GM19035 (cell line): ENCODE measurements around the gene ZSCAN21.

ENCODE experiments used
- ATAC-seq: cut with Tn5 transposase; IDR thresholded peaks from one replicate; pipeline ENCODE4 v1.9.1; 2021; ENCODE audit not compliant: unreplicated experiment

Gene ZSCAN21

GRCh38 chr7:100075418-100075817 lies 25.8 kb downstream of the ZSCAN21 start:
- ATAC-seq = no peak

DNA sequence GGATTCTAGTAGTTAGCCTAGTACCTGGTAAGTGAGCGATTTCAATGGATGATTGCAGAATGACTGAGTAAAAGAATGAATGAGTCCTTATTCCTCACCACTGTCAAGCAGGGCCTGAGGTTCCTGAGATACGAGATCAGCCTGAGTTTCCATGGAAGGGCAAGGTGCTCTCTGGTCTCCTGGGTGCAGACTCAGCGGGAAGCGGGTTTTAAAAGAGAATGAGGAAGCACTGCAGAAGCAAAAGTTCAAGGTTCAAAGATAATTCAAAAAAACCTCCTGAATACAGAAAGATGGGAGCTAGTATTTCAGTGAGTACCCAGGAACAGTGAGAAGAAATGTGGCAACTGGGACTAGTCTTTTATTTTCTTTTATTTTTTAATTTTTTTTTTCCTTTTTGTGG lies 27.6 kb downstream of the ZSCAN21 start:
- no peak for ATAC-seq

- ATAC-seq = no peak
Observed at GRCh38 chr7:100079024-100079560, 29.5 kb downstream of the ZSCAN21 start.

DNA sequence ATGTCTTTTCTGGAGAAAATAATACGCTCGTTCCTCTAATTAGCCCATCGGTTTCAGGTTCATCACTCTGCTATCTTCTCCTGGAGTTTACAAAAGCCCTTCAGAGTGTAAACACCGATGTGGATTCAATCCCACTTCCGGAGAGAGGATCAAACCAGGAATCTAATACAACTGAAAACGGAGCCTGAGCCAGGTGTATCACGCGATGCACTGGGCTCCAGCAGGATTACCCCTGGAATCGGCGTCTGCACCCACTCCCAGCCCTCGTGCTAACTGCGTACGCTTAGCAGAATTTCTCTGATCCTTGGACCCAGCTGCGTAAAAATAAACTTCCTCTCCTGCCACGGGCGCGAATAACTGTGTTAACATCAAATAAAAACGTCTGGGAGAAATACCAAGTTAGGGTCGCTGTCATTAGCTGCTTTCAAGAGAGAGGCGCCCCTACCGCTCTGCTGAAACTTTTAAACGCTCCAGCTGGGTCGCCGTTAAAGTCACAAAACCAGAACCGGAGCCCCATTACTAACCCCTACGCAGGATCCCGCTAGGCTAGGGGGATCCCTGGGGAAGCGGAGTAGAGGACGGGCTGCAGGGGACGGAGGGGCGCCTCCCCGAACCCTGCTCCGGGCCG lies 31.4 kb downstream of the ZSCAN21 start:
- ATAC-seq = no peak

- peak; percentile 82 for ATAC-seq
Observed at GRCh38 chr7:100081535-100082102, 32.0 kb downstream of the ZSCAN21 start, which contains the start of gene ZNF3. ZNF3 (minus strand) TSS chr7:100081723; CDS start chr7:100077357, 4,366 bp downstream.

DNA sequence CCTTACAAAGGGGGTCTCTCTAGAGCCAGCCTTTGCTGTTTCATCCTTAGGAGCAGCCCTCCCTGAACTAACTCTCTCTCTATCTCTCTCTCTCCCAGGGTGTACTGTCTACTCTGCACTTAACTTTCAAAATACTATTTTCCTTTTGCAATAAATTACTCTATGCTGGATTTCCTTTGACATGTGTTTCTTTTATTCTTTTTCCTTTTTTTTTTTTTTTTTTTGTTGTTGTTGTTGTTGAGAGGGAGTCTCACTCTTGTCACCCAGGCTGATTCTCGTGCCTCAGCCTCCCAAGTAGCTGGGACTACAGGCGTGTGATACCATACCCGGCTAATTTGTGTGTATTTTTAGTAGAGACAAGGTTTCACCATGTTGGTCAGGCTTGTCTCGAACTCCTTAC lies 33.4 kb downstream of the ZSCAN21 start:
- ATAC-seq = no peak

GRCh38 chr7:100085515-100085914 lies 35.9 kb downstream of the ZSCAN21 start:
- no peak for ATAC-seq

DNA sequence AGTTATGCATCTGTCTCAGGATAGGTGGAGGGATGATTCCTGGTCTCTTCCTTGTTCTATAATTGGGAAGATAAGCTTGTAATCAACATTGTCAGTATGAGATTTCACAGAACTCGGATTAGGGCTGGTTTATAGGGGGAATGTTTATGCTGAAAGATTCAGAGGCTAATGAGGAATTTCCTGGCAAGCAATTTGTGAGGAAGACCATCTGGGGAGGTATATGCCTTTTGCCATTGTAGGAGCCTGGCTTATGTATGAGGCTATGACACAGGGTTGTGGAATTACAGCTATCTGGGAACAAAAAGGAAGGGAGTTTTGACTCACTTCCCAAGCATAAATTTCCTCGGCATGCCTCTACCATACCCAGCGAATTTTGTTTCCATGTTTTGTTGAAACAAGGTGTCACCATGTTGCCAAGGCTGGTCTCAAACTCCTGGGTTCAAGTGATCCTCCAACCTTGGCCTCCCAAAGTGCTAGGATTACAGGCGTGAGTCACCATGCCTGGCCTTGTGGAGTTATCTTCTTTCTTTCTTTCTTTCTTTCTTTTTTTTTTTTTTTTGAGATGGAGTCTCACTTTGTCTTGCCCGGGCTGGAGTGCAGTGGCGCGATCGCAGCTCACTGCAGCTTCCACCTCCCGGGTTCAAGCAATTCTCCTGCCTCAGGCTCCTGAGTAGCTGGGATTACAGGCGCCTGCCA lies 37.6 kb downstream of the ZSCAN21 start:
- ATAC-seq = no peak

DNA sequence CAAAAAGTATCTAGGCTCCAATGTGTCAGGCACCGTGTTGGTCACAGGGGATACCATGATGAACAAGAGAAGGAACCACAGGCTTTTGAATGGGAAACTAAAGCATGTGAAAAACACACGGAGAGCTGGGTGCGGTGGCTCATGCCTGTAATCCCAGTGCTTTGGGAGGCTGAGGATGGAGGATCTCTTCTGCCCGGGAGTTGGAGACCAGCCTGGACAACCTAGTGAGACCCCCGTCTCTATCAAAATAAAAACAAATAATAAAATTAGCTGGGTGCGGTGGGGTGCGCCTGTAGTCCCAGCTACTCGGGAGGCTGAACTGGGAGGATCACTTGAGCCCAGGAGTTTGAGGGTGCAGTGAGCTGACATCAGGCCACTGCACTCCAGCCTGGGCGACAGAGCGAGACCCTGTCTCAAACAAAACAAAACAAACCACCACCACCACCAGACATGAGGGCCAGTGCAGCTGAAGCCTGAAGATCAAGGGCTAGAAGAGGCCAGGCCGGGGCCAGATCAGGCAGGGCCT lies 38.6 kb downstream of the ZSCAN21 start:
- ATAC-seq = no peak

DNA sequence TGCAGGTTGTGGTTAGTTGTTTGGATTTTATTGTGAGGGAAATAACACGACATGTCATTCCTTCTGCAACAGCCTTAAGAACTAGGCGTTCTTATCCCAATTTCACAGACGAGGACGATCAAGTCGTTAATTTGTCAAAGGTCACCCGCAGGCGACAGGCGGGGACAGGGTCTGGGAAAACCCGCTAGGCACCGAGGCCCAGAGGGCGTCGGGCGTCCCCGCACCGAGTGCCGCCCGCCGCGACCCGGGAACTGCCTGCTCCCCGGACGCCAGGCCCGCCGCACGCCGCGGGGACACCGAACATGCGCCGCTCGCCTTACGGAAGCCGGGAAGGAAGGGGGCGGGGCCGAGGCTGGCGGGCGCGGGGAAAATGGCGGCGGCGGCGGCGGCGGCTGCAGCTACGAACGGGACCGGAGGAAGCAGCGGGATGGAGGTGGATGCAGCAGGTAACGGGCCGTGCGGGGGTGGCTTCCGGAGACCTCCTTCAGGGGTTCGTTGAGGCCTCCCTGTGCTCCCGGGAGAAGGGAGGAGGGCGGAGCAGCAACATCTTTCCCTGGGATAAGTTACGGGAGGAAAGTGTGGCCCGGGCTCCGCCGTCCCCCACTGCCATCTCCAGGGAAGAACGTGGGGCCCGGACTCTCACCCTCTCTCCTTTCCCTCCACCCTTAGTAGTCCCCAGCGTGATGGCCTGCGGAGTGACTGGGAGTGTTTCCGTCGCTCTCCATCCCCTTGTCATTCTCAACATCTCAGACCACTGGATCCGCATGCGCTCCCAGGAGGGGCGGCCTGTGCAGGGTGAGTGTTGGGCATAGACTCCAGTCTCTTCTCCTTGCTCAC lies 39.3 kb downstream of the ZSCAN21 start, which contains the start of gene COPS6:
TSS of gene COPS6 (plus strand) at position 349 of the 837 bp plus-strand sequence. CDS start at position 371, 22 bp downstream.
- peak; percentile 77 for ATAC-seq

GRCh38 chr7:100089458-100090196 lies 40.1 kb downstream of the ZSCAN21 start:
- ATAC-seq = no peak

DNA sequence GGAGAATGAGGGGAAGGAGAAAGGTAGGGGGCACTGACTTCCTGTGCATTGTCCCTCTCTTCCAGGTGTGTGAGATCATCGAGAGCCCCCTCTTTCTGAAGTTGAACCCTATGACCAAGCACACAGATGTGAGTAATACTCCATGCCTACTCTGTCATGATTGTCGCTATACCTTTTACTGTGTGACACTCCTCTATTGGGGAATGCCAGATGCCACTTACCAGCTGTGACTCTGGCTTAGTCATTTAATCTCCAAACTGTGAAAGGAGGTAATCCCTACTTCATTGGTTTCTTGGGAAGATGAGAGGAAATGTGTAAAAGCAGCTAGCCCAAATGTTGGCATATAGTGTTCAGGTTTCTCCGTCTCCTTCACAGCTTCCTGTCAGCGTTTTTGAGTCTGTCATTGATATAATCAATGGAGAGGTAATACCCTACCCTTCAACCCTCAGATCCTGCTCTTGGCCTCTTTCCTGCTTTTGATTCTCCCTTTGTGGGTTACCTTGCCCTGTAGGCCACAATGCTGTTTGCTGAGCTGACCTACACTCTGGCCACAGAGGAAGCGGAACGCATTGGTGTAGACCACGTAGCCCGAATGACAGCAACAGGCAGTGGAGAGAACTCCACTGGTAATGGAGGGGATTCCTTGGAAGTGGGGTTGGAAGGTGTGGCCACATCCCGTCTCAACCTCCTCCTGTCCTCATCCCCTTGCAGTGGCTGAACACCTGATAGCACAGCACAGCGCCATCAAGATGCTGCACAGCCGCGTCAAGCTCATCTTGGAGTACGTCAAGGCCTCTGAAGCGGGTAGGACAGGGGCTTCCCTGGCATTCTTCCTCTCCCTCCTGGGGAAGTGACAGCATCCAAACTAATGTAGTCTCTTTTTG lies 41.2 kb downstream of the ZSCAN21 start:
- no peak for ATAC-seq

- ATAC-seq = no peak
Observed at GRCh38 chr7:100091411-100092181, 42.0 kb downstream of the ZSCAN21 start.

DNA sequence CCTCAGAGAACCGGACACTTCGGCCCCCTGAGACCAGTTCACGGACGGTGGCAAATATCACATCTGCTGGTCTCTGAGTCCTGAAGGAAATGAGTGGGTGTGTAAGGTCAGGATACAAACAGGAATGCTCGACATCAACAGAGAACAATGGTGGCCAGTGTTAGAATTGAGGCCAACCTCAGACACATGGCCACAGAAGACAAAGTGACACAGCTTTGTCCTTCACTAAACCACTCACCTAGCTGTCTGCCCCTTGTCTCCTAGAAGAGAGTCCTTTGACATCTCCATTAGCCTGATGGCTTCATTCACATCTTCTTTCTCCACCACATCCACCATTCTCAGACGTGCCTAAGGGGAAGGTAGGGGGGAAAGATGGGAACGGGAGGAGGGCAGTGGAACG lies 43.5 kb downstream of the ZSCAN21 start:
- no peak for ATAC-seq

DNA sequence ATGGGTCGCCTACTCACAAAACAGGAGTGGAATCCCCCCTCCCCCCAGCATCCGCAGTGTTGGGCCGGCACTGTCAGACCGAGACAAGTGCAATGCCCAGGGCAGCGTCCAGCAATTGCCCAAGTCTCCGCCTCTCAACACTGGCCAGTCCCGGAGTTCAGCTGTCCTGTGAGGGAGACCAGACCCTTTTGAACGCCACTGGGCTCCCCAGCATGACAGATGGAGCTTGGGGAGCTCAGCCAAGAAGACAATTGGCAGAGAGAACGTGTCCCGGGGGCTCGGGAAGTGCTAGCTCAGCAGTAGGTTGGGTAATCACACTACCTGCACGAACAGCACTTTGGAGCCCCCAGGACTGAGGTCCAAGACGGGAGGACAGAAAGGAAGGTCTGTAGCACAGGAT lies 43.9 kb downstream of the ZSCAN21 start:
- ATAC-seq = no peak

- no peak for ATAC-seq
Observed at GRCh38 chr7:100093925-100094486, 44.4 kb downstream of the ZSCAN21 start.

DNA sequence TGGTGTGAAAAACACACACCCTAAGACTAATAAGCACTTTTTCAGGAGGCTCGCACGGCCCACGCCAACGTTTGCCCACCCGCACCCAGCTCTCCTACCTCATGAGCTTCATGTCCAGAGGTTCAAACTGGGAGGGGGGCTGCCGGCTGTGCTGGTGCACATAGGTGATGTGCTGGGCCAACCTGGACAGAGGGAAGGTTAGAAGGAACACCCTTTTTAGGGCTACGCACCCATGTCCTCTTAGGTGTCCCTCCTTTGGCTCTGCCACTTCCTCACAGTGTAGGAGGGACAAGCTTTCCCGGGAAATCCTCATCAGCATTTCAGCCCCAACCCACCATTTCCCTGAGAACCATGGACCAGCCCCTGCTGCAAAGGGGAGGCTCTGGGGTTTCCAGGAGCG lies 45.7 kb downstream of the ZSCAN21 start:
- no peak for ATAC-seq

- ATAC-seq = no peak
Observed at GRCh38 chr7:100095704-100096103, 46.1 kb downstream of the ZSCAN21 start.
